HepG2 (cell line): ENCODE data around the gene ALG14. TPM values are rescaled to one million over a fixed set of nuclear protein-coding genes. Genes with fewer than 3 reads are reported as not detected.

ENCODE experiments used
- ARID3A ChIP-seq: IDR thresholded peaks from 2 replicates; pipeline ENCODE4 v1.6.1; 2012; ENCODE audit warnings: low read depth, low read length, improper control_type of control experiment
- ARNT ChIP-seq: fragments of 450-650 bp; IDR thresholded peaks from 2 replicates; pipeline ENCODE4 v1.6.1; 2017
- CENPX ChIP-seq: sonication (generic); formaldehyde crosslinking; IDR thresholded peaks from 2 replicates; pipeline ENCODE4 v1.9.0; 2021; ENCODE audit warnings: mild to moderate bottlenecking, missing genetic modification reagents, moderate library complexity
- DZIP1 ChIP-seq: sonication (generic); formaldehyde crosslinking; IDR thresholded peaks from 2 replicates; pipeline ENCODE4 v1.5.0; 2020; ENCODE audit warnings: mild to moderate bottlenecking, missing genetic modification reagents
- HINFP ChIP-seq: sonication (generic); formaldehyde crosslinking; IDR thresholded peaks from 2 replicates; pipeline ENCODE4 v1.4.0; 2020; ENCODE audit warnings: low read depth, mild to moderate bottlenecking, missing genetic modification reagents
- HOXA5 ChIP-seq: sonication (generic); formaldehyde crosslinking; IDR thresholded peaks from 2 replicates; pipeline ENCODE4 v1.4.0; 2020; ENCODE audit warnings: missing genetic modification reagents
- IRF2 ChIP-seq: IDR thresholded peaks from 2 replicates; pipeline ENCODE4 v1.6.1; 2018; ENCODE audit warnings: missing genetic modification reagents, missing compliant biosample characterization
- JUN ChIP-seq: sonication (generic); formaldehyde crosslinking; IDR thresholded peaks from 2 replicates; pipeline ENCODE4 v1.4.0; 2020; ENCODE audit warnings: mild to moderate bottlenecking, missing genetic modification reagents
- MED13 ChIP-seq: sonication (generic); formaldehyde crosslinking; IDR thresholded peaks from 2 replicates; pipeline ENCODE4 v1.5.0; 2020; ENCODE audit warnings: missing genetic modification reagents
- NFIB ChIP-seq: sonication (generic); formaldehyde crosslinking; IDR thresholded peaks from 2 replicates; pipeline ENCODE4 v1.9.0; 2021; ENCODE audit warnings: missing genetic modification reagents, mild to moderate bottlenecking, borderline replicate concordance
- NFKBIZ ChIP-seq: IDR thresholded peaks from 2 replicates; pipeline ENCODE4 v1.6.1; 2018; ENCODE audit warnings: missing genetic modification reagents, missing compliant biosample characterization
- RNF219 ChIP-seq: sonication (generic); formaldehyde crosslinking; IDR thresholded peaks from 2 replicates; pipeline ENCODE4 v1.5.0; 2020; ENCODE audit warnings: mild to moderate bottlenecking, missing genetic modification reagents
- SRSF4 ChIP-seq: fragments of 200-400 bp; formaldehyde crosslinking; IDR thresholded peaks from one replicate; pipeline ENCODE4 v1.6.1; 2018; ENCODE audit warnings: mild to moderate bottlenecking, low read depth, low read length, moderate library complexity; ENCODE audit not compliant: poor library complexity, severe bottlenecking
- SRSF9 ChIP-seq: fragments of 200-400 bp; formaldehyde crosslinking; IDR thresholded peaks from 2 replicates; pipeline ENCODE4 v1.6.1; 2018; ENCODE audit warnings: borderline replicate concordance, mild to moderate bottlenecking, low read depth, low read length; ENCODE audit not compliant: insufficient read depth, poor library complexity, severe bottlenecking
- ZBTB4 ChIP-seq: sonication (generic); formaldehyde crosslinking; IDR thresholded peaks from 2 replicates; pipeline ENCODE4 v1.4.0; 2020; ENCODE audit warnings: missing genetic modification reagents, mild to moderate bottlenecking, borderline replicate concordance
- ZNF20 ChIP-seq: sonication (generic); formaldehyde crosslinking; IDR thresholded peaks from 2 replicates; pipeline ENCODE4 v1.4.0; 2020; ENCODE audit warnings: mild to moderate bottlenecking, moderate library complexity, missing genetic modification reagents
- ZNF430 ChIP-seq: sonication (generic); formaldehyde crosslinking; IDR thresholded peaks from 2 replicates; pipeline ENCODE4 v1.9.0; 2021; ENCODE audit warnings: mild to moderate bottlenecking, missing genetic modification reagents
- ZNF879 ChIP-seq: sonication (generic); formaldehyde crosslinking; IDR thresholded peaks from 2 replicates; pipeline ENCODE4 v1.8.1; 2023; ENCODE audit warnings: missing genetic modification reagents
- ZSCAN9 ChIP-seq: IDR thresholded peaks from 2 replicates; pipeline ENCODE4 v1.6.1; 2016; ENCODE audit warnings: borderline replicate concordance
- polyA plus RNA-seq, 8 experiments: library from polyadenylated mRNA; depleted of rRNA in 3 of 8; stranded (reverse) in 7 of 8; unstranded in 1 of 8; fragments of >200 nt; fragmentation: Illumina TruSeq in 4 of 8; extraction: Trizol in 4 of 8; gene quantifications; 2 replicates each; pipeline versions ENCODE4 v1.2.1 to v1.2.3, GENCODE V29; 2011 to 2016; ENCODE audit warnings: low read depth in 4 of 8, missing spikeins in 1 of 8, mixed read lengths in 1 of 8; ENCODE audit not compliant: insufficient read depth in 1 of 8
- total RNA-seq, 5 experiments: library from RNA; depleted of rRNA; stranded (reverse); fragments of >200 nt; fragmentation: Illumina TruSeq; extraction: Trizol; gene quantifications; 2 replicates each; pipeline ENCODE4 v1.2.3, GENCODE V29; 2016; ENCODE audit warnings: low read depth in 1 of 5

The ALG14 gene
- total and polyA plus RNA-seq, 2 of the 13 experiments (the other 11 are each of a cell fraction or from before 2014, with no cell fraction given): 4.5 to 12.7 TPM

- TF ChIP-seq ARID3A: no peak
- 0 out of 2 replicates have a peak, but pooled peaks have one; percentile 16 for TF ChIP-seq IRF2 (CRISPR knock-in tag)
- peak; percentile 19; the same call in 1 of the 2 replicates for TF ChIP-seq ZSCAN9 (CRISPR knock-in tag)
- TF ChIP-seq ZBTB4 (CRISPR knock-in tag): no peak; the same call in 1 of the 2 replicates
- no peak for TF ChIP-seq SRSF4
- no peak for TF ChIP-seq HINFP (CRISPR knock-in tag)
- no peak; the same call in 1 of the 2 replicates for TF ChIP-seq RNF219
- TF ChIP-seq SRSF9: no peak
- peak; percentile 93 for TF ChIP-seq ZNF20 (CRISPR knock-in tag)
- peak; percentile 84 for TF ChIP-seq HOXA5 (CRISPR knock-in tag)
- no peak for TF ChIP-seq MED13 (CRISPR knock-in tag)
- TF ChIP-seq ZNF430 (CRISPR knock-in tag): peak; percentile 56; the same call in 1 of the 2 replicates
- TF ChIP-seq NFKBIZ (CRISPR knock-in tag): no peak
- no peak for TF ChIP-seq ARNT
- TF ChIP-seq JUN (CRISPR knock-in tag): no peak; the same call in 1 of the 2 replicates
- TF ChIP-seq NFIB: no peak
- no peak for TF ChIP-seq DZIP1
- no peak for TF ChIP-seq CENPX
- TF ChIP-seq ZNF879 (CRISPR knock-in tag): peak; percentile 77; the same call in 1 of the 2 replicates
Observed at GRCh38 chr1:94926915-94927404, 145.8 kb downstream of the ALG14 start, which contains the start of gene CNN3 (continued).
